Keratinocyte (primary cell): ENCODE measurements around the gene SLC2A4.

Source experiments
- EZH2 ChIP-seq: IDR thresholded peaks from one replicate; pipeline ENCODE4 v1.6.1; 2012; ENCODE audit warnings: inconsistent platforms, mild to moderate bottlenecking, low read length, moderate library complexity
- TF ChIP-seq, protein P1 (sequence below), 3 experiments: IDR thresholded peaks in 1 of 3; conservative IDR thresholded peaks in 1 of 3; optimal IDR thresholded peaks in 1 of 3; 2 replicates in 2 of 3; 3 replicates in 1 of 3; pipeline versions ENCODE3 to v1.5.1; 2011; ENCODE audit warnings: low read length in 3 of 3, mild to moderate bottlenecking in 3 of 3, moderate library complexity in 2 of 3, control low read depth in 1 of 3, inconsistent platforms in 1 of 3; ENCODE audit not compliant: insufficient read depth in 2 of 3; ENCODE audit errors: extremely low read depth in 1 of 3

DNA sequence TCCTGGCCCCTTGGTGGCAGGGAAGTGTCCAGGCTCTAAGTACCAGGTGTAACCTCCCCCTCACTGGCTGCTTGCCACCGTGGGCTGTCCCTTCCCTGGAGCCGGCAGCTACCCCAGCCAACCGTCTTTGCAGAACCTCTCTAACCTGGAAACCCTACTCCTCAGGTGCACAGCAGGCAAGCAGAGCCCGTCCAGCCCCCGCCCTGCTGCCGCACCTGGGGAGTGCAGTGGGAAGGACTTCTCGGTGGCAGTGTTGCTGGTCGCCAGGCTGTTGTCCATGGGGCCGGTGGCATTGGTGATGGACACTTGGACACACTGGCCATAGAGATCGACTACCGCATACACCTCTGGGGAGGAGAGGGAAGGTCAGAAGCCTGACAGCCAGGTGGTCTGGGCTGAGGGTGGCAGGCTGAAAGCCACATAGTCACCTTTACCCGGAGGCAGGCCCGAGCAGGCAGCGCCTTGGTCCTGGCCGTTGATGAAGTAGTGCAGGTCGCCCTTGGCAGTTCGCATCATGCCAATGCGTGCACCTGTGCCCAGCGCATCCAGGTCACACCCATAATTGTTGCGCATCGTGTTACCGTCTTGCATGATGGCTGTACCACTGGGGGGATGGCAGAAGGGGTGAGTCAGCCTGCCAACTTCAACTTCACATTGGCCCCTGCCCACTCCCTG is 41.1 kb downstream of the SLC2A4 start:
- TF ChIP-seq, protein P1, sequence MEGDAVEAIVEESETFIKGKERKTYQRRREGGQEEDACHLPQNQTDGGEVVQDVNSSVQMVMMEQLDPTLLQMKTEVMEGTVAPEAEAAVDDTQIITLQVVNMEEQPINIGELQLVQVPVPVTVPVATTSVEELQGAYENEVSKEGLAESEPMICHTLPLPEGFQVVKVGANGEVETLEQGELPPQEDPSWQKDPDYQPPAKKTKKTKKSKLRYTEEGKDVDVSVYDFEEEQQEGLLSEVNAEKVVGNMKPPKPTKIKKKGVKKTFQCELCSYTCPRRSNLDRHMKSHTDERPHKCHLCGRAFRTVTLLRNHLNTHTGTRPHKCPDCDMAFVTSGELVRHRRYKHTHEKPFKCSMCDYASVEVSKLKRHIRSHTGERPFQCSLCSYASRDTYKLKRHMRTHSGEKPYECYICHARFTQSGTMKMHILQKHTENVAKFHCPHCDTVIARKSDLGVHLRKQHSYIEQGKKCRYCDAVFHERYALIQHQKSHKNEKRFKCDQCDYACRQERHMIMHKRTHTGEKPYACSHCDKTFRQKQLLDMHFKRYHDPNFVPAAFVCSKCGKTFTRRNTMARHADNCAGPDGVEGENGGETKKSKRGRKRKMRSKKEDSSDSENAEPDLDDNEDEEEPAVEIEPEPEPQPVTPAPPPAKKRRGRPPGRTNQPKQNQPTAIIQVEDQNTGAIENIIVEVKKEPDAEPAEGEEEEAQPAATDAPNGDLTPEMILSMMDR (optimal IDR thresholded peaks at IDR 0.05 in 1 of 3, IDR thresholded peaks at IDR 0.05 in 1 of 3, conservative IDR thresholded peaks at IDR 0.05 in 1 of 3; ENCODE audit: extremely low read depth in 1 of 3, insufficient read depth in 2 of 3, low read length in 3 of 3): no peak
- no peak for TF ChIP-seq EZH2
